NCI-H524 (cell line): ENCODE measurements around the gene ZEB2.

Experiments used
- DNase-seq, 2 experiments: peaks; one replicate each; lab custom pipeline; 2025; lab: John Stamatoyannopoulos, UW

The ZEB2 gene

DNA sequence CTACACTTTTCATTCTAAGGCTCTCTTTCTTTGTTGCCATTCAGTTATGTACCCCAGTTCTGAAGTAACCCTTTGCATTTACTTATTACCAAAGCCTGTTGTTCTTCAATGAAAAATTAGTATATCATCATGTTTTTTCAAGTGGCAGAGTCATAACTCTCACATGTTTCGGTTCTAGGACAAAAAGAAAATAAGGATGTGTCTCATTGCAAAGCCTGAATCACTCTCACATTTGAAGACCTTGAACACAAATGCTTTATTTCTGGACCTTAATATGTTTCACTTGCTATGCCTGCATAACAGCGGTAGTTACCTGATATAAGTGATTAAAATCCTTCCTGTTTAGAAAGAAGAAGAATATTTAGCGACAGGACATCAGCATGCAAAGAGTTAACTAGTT is 49.1 kb downstream of the ZEB2 start:
- no peak for DNase-seq

DNA sequence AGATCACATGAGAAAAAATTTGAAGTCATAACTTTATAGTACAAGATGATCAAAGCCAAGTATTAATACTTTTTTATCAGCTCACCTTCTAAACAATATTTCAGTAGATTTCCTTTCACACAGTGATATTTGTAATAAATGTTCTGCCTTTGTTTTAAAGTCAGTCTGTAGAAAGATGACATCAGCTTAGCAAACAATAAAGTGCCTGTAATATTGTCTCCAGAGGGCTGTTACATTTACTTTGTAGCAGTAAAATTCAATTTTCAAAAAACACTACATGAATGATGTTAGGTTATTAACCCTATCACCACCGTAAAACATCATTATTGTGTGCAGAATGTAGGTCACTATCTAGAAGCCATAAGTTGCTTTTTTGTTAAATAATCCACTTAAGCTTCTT is 49.6 kb downstream of the ZEB2 start:
- no peak for DNase-seq

DNA sequence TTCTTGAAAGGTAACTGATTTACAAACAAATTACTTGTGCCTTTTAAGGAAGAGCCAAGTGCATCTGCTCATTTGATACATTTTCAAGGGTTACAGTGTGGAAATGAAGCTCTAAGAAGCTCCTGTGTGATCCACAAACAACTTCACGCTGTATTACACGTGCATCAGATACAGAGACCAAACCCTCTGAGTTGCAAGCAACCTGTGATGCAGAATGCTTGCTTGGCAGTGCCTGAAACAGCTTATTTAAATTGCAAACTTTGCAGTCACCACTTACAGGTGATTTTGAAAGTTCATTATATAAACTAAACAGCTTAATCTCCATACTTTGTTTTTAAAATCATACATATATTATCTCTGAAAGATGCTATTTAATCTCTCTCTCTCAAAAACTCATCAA is 50.1 kb downstream of the ZEB2 start:
- DNase-seq, result no peak

DNA sequence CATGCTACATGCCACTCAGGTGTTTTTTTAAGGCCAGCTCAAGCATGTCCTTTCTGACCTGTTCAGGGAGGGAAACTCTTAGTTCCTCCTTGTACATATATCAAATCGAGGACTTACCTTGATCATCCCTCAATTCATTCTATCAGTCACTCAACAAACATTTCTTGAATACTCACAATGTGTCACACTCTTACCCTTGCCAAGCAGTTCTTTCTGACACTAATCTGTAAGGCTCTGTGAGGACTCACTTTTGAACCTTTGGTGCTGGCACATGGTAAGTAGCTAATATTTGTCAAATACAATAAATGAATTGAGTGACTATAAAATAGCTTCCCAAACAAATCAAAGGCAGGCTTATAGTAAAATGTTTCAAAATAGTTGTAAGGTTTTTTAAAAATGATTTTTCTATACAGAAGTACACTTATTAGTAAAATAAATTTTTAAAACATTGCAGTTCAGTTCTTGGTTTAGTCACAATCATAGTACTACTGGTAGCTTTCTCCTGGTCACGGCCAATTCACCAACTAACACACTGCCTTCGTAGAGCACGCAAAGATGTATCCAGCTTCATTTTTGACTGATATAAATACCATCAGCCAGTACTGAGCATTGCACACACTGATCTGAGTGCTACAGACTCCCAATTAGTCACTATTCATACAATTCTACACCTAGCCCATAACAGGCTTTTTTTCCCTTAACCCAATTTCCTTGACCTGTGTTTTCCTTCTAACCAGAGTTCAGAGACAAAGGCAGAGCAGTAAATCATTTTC is 50.9 kb downstream of the ZEB2 start:
- DNase-seq, result no peak

DNA sequence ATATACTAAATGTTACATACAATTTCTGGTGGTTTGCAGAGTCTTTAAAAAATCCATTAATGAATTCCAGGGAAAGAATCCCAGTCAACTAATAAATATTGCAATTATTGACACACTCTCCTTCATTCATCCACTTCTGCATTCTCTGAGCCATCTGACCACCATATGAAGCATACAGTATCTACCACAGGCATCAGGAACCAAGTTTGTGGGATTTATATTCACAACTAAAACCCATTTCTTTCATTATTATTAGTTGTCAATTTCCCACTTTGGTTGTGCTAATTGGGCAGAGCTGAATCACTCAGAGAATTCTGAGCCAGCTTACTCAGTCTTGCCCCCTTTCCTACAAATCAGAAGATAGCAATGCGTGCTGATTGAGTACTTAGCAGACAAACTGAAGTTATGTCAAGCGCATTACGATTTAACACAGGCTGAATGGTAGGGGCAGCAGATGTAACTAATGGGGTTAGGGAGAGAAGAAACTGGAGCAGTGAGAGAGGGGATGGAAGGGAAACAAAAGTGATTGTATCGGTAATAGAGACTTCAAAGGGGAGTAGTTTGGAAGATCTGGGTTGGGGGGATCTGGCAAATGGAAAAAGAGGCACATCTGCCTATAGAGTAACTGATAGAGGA is 52.3 kb downstream of the ZEB2 start:
- DNase-seq, result no peak

GRCh38 chr2:144466637-144467036 is 53.3 kb downstream of the ZEB2 start:
- no peak for DNase-seq

- DNase-seq, result no peak
Observed at GRCh38 chr2:144465749-144466148, 54.2 kb downstream of the ZEB2 start.

GRCh38 chr2:144464730-144465129 is 55.2 kb downstream of the ZEB2 start:
- no peak for DNase-seq

DNA sequence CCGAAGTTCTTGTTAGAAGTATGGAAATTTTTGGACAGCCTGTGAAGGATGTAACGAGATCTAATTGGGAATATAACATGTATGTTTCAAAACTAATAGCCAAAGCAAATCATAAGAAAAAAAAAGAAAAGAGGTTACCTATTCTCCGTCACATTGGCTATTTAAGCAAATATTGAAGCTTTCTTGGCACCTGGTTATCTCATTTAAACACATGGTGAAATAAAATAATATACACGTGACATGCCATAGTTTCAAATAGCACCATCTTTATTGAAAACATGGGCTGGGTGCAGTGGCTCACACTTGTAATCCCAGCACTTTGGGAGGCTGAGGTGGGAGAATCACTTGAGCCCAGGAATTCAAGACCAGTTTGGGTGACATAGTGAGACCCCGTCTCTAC is 56.7 kb downstream of the ZEB2 start:
- DNase-seq, result no peak

GRCh38 chr2:144462266-144462665 is 57.7 kb downstream of the ZEB2 start:
- no peak for DNase-seq

- no peak for DNase-seq
Observed at GRCh38 chr2:144461308-144461766, 58.6 kb downstream of the ZEB2 start.

GRCh38 chr2:144460727-144461307 is 59.1 kb downstream of the ZEB2 start:
- no peak for DNase-seq

DNA sequence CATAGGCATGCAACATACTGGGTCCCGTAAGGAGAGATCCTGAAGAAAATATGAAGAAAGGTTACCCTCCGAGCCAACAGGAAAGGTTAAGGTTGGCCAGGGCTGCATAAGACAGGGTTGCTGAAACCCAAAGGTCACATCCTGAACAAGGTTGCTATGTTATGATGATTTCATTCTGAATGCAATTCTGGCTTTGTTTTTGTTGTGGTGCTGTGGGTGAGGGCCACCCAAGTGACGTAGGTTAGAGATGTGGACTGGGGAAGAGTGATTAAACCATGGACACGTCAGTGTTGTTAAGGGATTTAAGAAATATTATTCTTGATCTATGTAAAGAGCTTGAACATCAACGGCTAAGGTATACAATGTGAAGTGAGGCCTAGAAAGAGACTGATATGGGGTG is 60.0 kb downstream of the ZEB2 start:
- DNase-seq, result no peak

DNA sequence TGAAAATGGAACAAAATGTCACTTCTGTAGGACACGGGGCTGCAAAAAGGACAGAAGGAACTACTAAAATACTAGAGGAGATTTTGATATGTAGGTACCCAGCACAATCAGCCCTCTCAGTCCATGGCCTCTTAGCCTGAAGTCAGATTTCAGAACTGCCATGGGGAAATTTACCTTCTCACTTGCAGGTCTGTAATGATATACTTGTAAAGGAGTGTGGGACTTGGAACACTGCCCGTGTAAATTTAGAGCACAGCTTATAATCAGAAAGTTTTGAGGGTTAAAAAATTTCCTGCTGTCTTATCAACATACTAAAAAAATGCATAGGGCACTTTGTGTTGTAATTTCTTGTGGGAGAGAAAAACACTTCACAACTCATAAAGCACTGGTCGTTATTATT is 60.6 kb downstream of the ZEB2 start:
- no peak for DNase-seq

GRCh38 chr2:144458541-144458940 is 61.4 kb downstream of the ZEB2 start:
- no peak for DNase-seq

DNA sequence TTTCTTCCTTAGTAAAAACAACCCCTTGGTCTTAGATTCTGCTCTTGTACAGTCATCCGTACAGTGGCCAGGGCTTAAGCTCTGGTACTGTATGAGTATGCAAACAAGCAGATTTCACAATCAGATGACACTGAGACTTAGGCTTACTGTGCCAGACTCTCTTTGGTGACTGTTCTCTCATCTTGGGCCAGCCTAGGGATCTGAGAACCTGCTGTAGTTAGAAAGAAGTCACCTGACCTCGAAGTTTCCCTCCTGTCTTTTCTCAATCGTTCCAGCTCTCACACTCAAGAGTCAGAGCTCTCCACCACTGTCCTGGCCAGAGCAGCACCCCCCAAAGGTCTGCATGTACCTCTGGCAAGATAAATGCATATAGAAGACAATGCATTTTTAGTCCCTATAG is 63.2 kb downstream of the ZEB2 start:
- peak in 1 of 2 experiments; percentile 2 for DNase-seq

DNA sequence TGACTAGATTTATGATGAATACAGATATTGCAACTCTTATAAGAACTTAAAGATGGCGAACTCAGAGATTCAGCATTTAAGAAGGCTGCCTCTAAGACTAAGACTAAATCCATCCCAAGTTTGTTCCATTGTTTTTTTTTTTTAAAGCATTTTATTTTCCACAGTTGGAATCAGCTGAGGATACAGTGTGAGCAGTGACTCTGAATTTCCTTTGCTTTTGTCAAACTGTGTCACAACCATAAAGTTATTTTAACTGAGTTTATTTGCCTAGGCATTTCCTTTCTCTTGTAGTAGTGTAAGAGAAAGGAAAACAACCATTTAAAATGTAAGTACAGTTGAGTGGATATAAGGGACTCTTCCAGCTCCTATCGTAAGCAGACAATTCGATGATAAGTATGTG is 63.9 kb downstream of the ZEB2 start:
- DNase-seq, result no peak

GRCh38 chr2:144454466-144455287 is 65.2 kb downstream of the ZEB2 start:
- DNase-seq, result no peak

DNA sequence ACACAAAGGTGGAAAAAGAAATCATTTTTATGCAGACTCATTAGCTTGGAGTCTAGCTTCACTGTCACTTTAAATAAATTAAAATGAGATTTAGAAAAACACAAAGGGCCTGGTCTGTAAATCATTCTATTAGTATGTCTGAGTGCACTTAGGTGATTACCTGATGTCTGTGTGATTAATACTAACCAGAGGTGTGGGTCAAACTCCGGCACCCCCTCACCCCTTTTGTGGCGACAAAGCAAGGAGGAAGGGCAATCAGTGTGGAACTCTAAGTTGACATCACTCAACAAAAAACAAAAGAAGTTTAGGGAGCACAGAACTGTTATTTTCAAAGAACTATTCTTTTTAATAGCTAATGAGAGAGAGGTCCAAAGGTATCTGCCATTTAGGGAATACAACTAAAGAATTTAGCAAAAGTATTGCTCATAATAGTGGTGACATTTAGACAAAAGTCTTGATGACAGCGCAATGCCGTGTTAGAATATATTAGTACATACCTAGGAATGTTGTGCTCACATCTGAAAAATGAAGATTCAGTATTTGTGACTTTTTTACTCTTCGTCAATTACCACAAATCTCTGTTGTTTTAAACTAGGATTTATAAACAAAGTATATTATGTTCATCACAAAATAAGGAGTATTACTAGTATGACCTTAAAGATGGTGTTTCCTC is 66.3 kb downstream of the ZEB2 start:
- DNase-seq, result no peak

- DNase-seq, result no peak
Observed at GRCh38 chr2:144452989-144453336, 67.0 kb downstream of the ZEB2 start.

GRCh38 chr2:144452169-144452988 is 67.5 kb downstream of the ZEB2 start:
- peak; percentile 11 to 39 for DNase-seq
